Thyroid gland (tissue), 4 donors: ENCODE results near the gene SNAPC5. TPM values are rescaled to one million over a fixed set of nuclear protein-coding genes. Genes with fewer than 3 reads are reported as not detected.
"Not testable (repeated sequence)": the region's sequence is repeated elsewhere in the genome, so short reads cannot be mapped to it uniquely, and the experiment has no call there.

Experiments used
- DNase-seq, 2 donors: peaks; one replicate each; pipeline ENCODE4 v3.0.0-alpha.2; 2019
- H3K27ac ChIP-seq, 3 donors: fragments of 200-600 bp; sonication (generic); 1 replicate in 2 of 3; 2 replicates in 1 of 3; pipeline ENCODE4 v1.5.1; 2016 to 2019; ENCODE audit warnings: mild to moderate bottlenecking in 1 of 3, moderate library complexity in 1 of 3
- H3K27me3 ChIP-seq: fragments of 200-600 bp; sonication (generic); one replicate; pipeline ENCODE4 v1.5.1; 2019
- H3K36me3 ChIP-seq, 2 donors: fragments of 200-600 bp; sonication (generic); one replicate each; pipeline ENCODE4 v1.5.1; 2016 to 2019
- H3K4me1 ChIP-seq, 2 donors: fragments of 200-600 bp; sonication (generic); one replicate each; pipeline ENCODE4 v1.5.1; 2017 to 2019
- H3K4me3 ChIP-seq, 3 donors: fragments of 200-600 bp; sonication (generic); replicated peaks in 1 of 3; 1 replicate in 2 of 3; 2 replicates in 1 of 3; pipeline ENCODE4 v1.5.1; 2016; ENCODE audit warnings: mild to moderate bottlenecking in 1 of 3
- H3K9me3 ChIP-seq: fragments of 200-600 bp; sonication (generic); one replicate; pipeline ENCODE4 v1.5.1; 2017
- CTCF ChIP-seq, 6 experiments: fragments of 200-600 bp in 3 of 6; fragments of 450-650 bp in 3 of 6; sonication (generic) in 3 of 6; IDR thresholded peaks; one replicate each; pipeline ENCODE4 v1.5.1; 2016 to 2019; ENCODE audit warnings: antibody characterized with exemption in 6 of 6, mild to moderate bottlenecking in 2 of 6, inconsistent platforms in 1 of 6, moderate library complexity in 1 of 6
- POLR2A ChIP-seq, 2 donors: fragments of 450-650 bp; IDR thresholded peaks; one replicate each; pipeline ENCODE4 v1.6.1; 2017; ENCODE audit warnings: antibody characterized with exemption in 2 of 2, mild to moderate bottlenecking in 2 of 2, moderate library complexity in 1 of 2
- WGBS, 2 donors: methylation state at CpG; one replicate each; pipeline ENCODE4 v1.1.5; 2017; 5-methylcytosine and 5-hydroxymethylcytosine counted together
- intact Hi-C: fragments of 100-400 bp; cut with DNase I; formaldehyde crosslinking; loops from one replicate; pipeline ENCODE4 v1.15.1; 2023
- total RNA-seq, 4 donors: library from RNA; depleted of rRNA; stranded (reverse); fragments of >200 nt; gene quantifications; one replicate each; pipeline ENCODE4 v1.2.3, GENCODE V29; 2016

SNAPC5 gene
- total RNA-seq, 4 donors from 2014 or later, result 26.3 to 79.2 (median 40.5) TPM

- no peak for TF ChIP-seq CTCF (IDR thresholded peaks at IDR 0.05)
- TF ChIP-seq POLR2A (IDR thresholded peaks at IDR 0.05), result no peak
- no peak for DNase-seq
- intact Hi-C loops, result no loop called here
- no peaks in the 10 kb centered on the region for H3K27me3 ChIP-seq
- no peaks in the 10 kb centered on the region for H3K36me3 ChIP-seq
- no peaks in the 10 kb centered on the region for H3K4me1 ChIP-seq
- WGBS, 2 donors, result 90 to 94% methylated on average over 2 of the region's 2 CpGs
- no peak overlapping the region for H3K4me3 ChIP-seq
- H3K9me3 ChIP-seq, result no peaks in the 10 kb centered on the region
- H3K27ac ChIP-seq, result no peak overlapping the region
These were observed 35.6 kb downstream of the SNAPC5 start for GRCh38 chr15:66461917-66462316.

DNA sequence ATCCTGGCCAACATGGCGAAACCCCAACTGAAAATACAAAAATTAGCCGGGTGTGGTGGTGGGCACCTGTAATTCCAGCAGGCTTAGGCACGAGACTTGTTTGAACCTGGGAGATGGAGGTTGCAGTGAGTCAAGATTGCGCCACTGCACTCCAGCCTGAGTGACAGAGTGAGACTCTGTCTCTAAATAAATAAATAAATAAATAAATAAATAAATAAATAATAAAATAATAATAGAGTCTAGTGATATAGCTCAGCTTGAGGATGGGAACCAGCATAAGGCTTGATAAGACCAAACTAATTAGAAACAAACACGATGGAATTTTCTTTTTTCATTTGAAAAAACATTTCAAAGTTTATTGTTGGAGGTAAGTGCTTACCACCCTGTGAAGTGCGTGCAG, 36.3 kb downstream of the SNAPC5 start:
- H3K9me3 ChIP-seq, H3K4me1 ChIP-seq, H3K27me3 ChIP-seq, H3K36me3 ChIP-seq, H3K4me3 ChIP-seq, H3K27ac ChIP-seq, intact Hi-C loops, DNase-seq: not testable (repeated sequence)
- WGBS, 2 donors, result 95 to 98% methylated on average over 6 of the region's 6 CpGs

DNA sequence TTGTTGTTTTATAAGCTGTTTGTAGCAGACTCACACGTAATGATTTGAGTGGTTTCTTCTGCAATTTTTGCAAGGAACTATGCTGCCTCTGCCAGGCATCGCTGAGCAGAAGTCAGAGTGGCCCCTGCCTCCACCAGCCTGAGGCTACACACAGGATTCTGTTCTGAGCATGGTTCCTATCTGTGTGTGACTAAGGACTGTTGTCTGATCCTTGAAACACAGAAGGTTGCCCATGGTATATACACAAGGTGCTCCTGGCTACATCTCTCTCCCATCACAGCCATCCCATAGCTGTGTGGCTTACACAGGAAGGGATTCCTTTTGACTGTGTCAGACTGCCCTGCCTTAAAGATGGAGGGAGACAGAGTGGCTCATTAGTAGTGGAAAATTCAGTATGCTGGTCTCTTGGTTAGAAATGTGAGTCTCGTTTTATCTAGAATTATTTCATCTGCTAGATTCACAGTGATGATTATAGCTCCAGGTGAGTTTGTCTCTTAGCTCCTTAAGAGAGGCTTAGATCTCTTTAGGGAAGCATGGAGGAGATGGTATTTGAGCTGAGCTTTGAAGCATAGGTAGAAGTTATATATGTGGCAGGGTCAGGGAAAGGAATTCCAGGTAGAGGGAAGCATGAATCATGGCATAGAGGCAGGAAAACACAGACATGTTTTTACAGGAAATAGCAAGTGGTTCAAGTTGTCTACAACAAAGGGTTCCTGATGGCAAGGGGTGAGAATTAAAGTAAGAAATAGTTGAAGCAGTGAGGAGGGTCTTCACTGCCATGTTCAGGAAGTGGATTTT, 37.5 kb downstream of the SNAPC5 start:
- Histone ChIP-seq H3K4me3 (no peak overlapping the region), H3K27me3 (no peaks in the 10 kb centered on the region), H3K4me1 (no peaks in the 10 kb centered on the region), H3K27ac (no peak overlapping the region), H3K9me3 (no peaks in the 10 kb centered on the region), H3K36me3 (no peaks in the 10 kb centered on the region)
- intact Hi-C loops, result no loop called here
- peak; percentile 66 to 69 for DNase-seq
- WGBS, 2 donors, result 47 to 59% methylated on average over 3 of the region's 3 CpGs
- TF ChIP-seq POLR2A (IDR thresholded peaks at IDR 0.05) (no peak), CTCF (IDR thresholded peaks at IDR 0.05) (no peak)

DNA sequence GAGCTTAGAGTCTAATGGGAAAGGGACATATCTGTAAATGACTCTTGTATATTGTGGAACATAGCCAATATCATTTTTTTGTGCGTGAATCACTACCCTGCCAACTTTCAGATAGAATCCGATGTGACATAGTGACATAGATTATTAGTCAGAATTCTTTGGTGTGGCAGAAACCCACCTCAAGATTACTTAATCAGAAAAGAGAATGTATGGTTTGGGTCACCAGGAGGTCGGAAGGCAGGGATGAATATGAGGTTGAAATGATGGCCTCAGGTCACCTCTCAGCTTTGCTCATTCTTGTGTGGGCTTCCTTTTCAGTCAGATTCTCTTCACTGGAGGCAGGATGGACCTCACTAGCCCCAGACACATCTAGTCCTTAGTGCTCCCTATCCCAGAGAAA, 41.4 kb downstream of the SNAPC5 start:
- 83 to 89% methylated on average over 3 of the region's 3 CpGs for WGBS, 2 donors
- intact Hi-C loops, result no loop called here
- Histone ChIP-seq H3K27ac (no peak overlapping the region), H3K4me1 (no peaks in the 10 kb centered on the region), H3K9me3 (no peaks in the 10 kb centered on the region), H3K36me3 (no peaks in the 10 kb centered on the region), H3K4me3 (no peak overlapping the region), H3K27me3 (no peaks in the 10 kb centered on the region)
- TF ChIP-seq POLR2A (IDR thresholded peaks at IDR 0.05) (no peak), CTCF (IDR thresholded peaks at IDR 0.05) (no peak)
- DNase-seq, result no peak

GRCh38 chr15:66454143-66454542, 43.4 kb downstream of the SNAPC5 start:
- no peaks in the 10 kb centered on the region for H3K27me3 ChIP-seq
- H3K4me3 ChIP-seq, result no peak overlapping the region
- H3K36me3 ChIP-seq, result no peaks in the 10 kb centered on the region
- no peak overlapping the region for H3K27ac ChIP-seq
- no peak for DNase-seq
- no peaks in the 10 kb centered on the region for H3K4me1 ChIP-seq
- intact Hi-C loops, result no loop called here
- TF ChIP-seq POLR2A (IDR thresholded peaks at IDR 0.05), result no peak
- no peak for TF ChIP-seq CTCF (IDR thresholded peaks at IDR 0.05)
- H3K9me3 ChIP-seq, result no peaks in the 10 kb centered on the region
- WGBS, 2 donors, result 93 to 97% methylated on average over 2 of the region's 2 CpGs
